Measurements from ENCODE around the gene CYP4F22.

DNA sequence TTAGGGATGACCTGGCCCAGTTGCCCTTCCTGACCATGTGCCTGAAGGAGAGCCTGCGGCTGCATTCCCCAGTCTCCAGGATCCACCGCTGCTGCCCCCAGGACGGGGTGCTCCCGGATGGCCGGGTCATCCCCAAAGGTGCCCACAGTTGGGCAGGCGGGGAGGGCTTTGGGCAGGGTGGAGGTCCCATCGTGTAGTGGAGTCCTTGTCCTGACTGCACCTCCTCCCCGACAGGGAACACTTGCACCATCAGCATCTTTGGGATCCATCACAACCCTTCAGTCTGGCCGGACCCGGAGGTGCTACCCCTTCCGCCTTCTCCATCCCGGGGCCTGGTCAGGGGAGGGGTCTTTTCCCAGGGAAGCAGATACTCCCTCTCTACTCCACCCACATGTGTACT lies 75.0 kb downstream of the CYP4F22 start:
- TF ChIP-seq GATA3 (IDR thresholded peaks at IDR 0.05; ENCODE audit: low read depth, low read length), result no peak
- TF ChIP-seq GATA2 (IDR thresholded peaks at IDR 0.05; ENCODE audit: low read depth, low read length), result no peak
